A549 (cell line): ENCODE data around the gene ULK4.

Experiments
- CTCF ChIP-seq: fragments of >200 bp; sonication (Bioruptor Twin); formaldehyde crosslinking; IDR thresholded peaks from 3 replicates; pipeline ENCODE4 v1.5.1; 2016
- HOXB13 ChIP-seq: fragments of 250-450 bp; sonication (Bioruptor Pico); IDR thresholded peaks from 2 replicates; pipeline ENCODE4 v1.5.0; 2020; ENCODE audit warnings: low read depth, mild to moderate bottlenecking, moderate library complexity
- MAZ ChIP-seq: fragments of 150-350 bp; IDR thresholded peaks from 2 replicates; pipeline ENCODE4 v1.6.1; 2014; ENCODE audit warnings: antibody characterized with exemption, low read depth, low read length, borderline replicate concordance
- NFE2L2 ChIP-seq: fragments of 150-350 bp; conservative IDR thresholded peaks from 2 replicates; pipeline ENCODE4 v1.6.1; 2014; ENCODE audit warnings: low read length
- POLR2A ChIP-seq: IDR thresholded peaks from 2 replicates; pipeline ENCODE4 v1.6.1; 2012; ENCODE audit warnings: mild to moderate bottlenecking, low read length
- REST ChIP-seq: fragments of 200-600 bp; sonication (generic); IDR thresholded peaks from 2 replicates; pipeline ENCODE4 v1.6.1; 2016; ENCODE audit warnings: antibody characterized with exemption, mild to moderate bottlenecking, moderate library complexity
- SMC3 ChIP-seq: fragments of >200 bp; sonication (Bioruptor Twin); formaldehyde crosslinking; IDR thresholded peaks from 3 replicates; pipeline ENCODE4 v1.6.1; 2018; ENCODE audit warnings: inconsistent platforms

GRCh38 chr3:41580274-41580959 lies 381.5 kb downstream of the ULK4 start:
- TF ChIP-seq POLR2A (no peak), HOXB13 (CRISPR knock-in tag) (no peak), REST (no peak), CTCF (no peak), MAZ (no peak), SMC3 (no peak), NFE2L2 (no peak)
